Measurements from ENCODE around the gene BCL11B. TPM values are rescaled to one million over a fixed set of nuclear protein-coding genes. Genes with fewer than 3 reads are reported as not detected.

The BCL11B gene
- total and polyA plus RNA-seq, 2 donors (not counting 1 experiment from before 2014, with no cell fraction given) = 0.33 to 0.42 TPM

DNA sequence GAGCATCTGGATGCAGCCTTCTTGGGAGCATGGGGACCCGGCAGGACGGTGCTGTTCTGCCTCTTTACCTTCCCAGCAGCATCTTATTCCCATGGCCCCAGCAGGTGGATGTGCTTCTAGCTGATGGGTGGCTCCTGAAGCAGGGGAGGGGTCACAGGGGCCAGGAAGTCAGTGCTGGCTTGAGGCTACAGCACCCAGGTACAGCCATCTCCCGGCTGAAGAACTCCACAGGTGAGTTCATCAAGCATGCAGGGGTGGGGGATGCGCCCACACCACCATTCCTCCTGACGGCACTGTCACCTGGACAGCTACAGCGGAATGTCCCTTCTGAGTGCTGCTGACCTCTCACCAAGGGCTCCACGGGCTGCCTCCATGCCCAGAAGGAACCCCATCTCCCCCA, 57.3 kb downstream of the BCL11B start:
- Histone ChIP-seq H4K20me1 (ENCODE audit: control insufficient read depth, insufficient read depth, low read length, poor library complexity, severe bottlenecking) (no peaks in the 10 kb centered on the region), H2AFZ (ENCODE audit: insufficient read depth, low read depth, low read length, poor library complexity, severe bottlenecking) (no peak overlapping the region), H3K9me3 (ENCODE audit: control extremely low read depth in 1 of 3, control insufficient read depth in 2 of 3, insufficient read depth in 1 of 3, low read length in 2 of 3) (peaks cover 0 to 10% (median 0%) of the 10 kb centered on the region in 3 donors), H3K9ac (ENCODE audit: low read length) (no peak overlapping the region), H3K4me1 (ENCODE audit: control insufficient read depth in 2 of 2, insufficient read depth in 2 of 2, low read length in 2 of 2) (no peaks in the 10 kb centered on the region), H3K79me2 (ENCODE audit: control insufficient read depth, insufficient read depth, low read length) (no peaks in the 10 kb centered on the region), H3K4me3 (ENCODE audit: control extremely low read depth in 1 of 5, extremely low read depth in 1 of 5, insufficient read depth in 1 of 5, low read depth in 2 of 5, low read length in 4 of 5) (no peak overlapping the region), H3K4me2 (replicated peaks; ENCODE audit: low read depth, low read length, poor library complexity, severe bottlenecking) (no peak overlapping the region), H3K27me3 (replicated peaks in 1 of 4; ENCODE audit: control extremely low read depth in 1 of 4, control insufficient read depth in 3 of 4, insufficient read depth in 4 of 4, low read length in 3 of 4) (no peaks in the 10 kb centered on the region), H3K27ac (ENCODE audit: low read length in 2 of 2) (no peak overlapping the region), H3K36me3 (replicated peaks in 1 of 2; ENCODE audit: control extremely low read depth in 1 of 2, control insufficient read depth in 1 of 2, extremely low read depth in 1 of 2, insufficient read depth in 2 of 2, low read length in 1 of 2) (no peaks in the 10 kb centered on the region)
- Mint-ChIP-seq H3K4me1 (no peaks in the 10 kb centered on the region), H3K4me3 (no peak overlapping the region), H3K9me3 (ENCODE audit: insufficient read depth) (no peaks in the 10 kb centered on the region), H3K27ac (no peak overlapping the region), H3K27me3 (no peaks in the 10 kb centered on the region)
- ChIA-PET CTCF (no interaction called here), POLR2A (no interaction called here)
- ATAC-seq (ENCODE audit: low read depth) (no peak), DNase-seq (no peak)
- no peak for TF ChIP-seq EZH2 (IDR thresholded peaks at IDR 0.05; ENCODE audit: borderline replicate concordance, insufficient read depth, low read depth, low read length, poor library complexity, severe bottlenecking)
- no peak for TF ChIP-seq CTCF (IDR thresholded peaks at IDR 0.05)
- WGBS (ENCODE audit: insufficient coverage) = 76% methylated on average over 5 of the region's 7 CpGs
- intact Hi-C loops (cut with micrococcal nuclease) = no loop called here

GRCh38 chr14:99213527-99213971, 58.4 kb downstream of the BCL11B start:
- Mint-ChIP-seq H3K4me3 (no peak overlapping the region), H3K27ac (no peak overlapping the region), H3K4me1 (no peaks in the 10 kb centered on the region), H3K9me3 (ENCODE audit: insufficient read depth) (no peaks in the 10 kb centered on the region), H3K27me3 (no peaks in the 10 kb centered on the region)
- intact Hi-C loops (cut with micrococcal nuclease) = no loop called here
- no peak overlapping the region for H3K4me2 ChIP-seq (replicated peaks; ENCODE audit: low read depth, low read length, poor library complexity, severe bottlenecking)
- H3K4me3 ChIP-seq (ENCODE audit: control extremely low read depth in 1 of 5, extremely low read depth in 1 of 5, insufficient read depth in 1 of 5, low read depth in 2 of 5, low read length in 4 of 5) = no peak overlapping the region
- H3K27me3 ChIP-seq (replicated peaks in 1 of 4; ENCODE audit: control extremely low read depth in 1 of 4, control insufficient read depth in 3 of 4, insufficient read depth in 4 of 4, low read length in 3 of 4) = no peaks in the 10 kb centered on the region
- ATAC-seq (ENCODE audit: low read depth) (no peak), DNase-seq (no peak)
- 80% methylated on average over 12 of the region's 12 CpGs for WGBS (ENCODE audit: insufficient coverage)
- H3K79me2 ChIP-seq (ENCODE audit: control insufficient read depth, insufficient read depth, low read length) = no peaks in the 10 kb centered on the region
- no peak overlapping the region for H2AFZ ChIP-seq (ENCODE audit: insufficient read depth, low read depth, low read length, poor library complexity, severe bottlenecking)
- CTCF ChIA-PET = no interaction called here
- no peaks in the 10 kb centered on the region for H3K36me3 ChIP-seq (replicated peaks in 1 of 2; ENCODE audit: control extremely low read depth in 1 of 2, control insufficient read depth in 1 of 2, extremely low read depth in 1 of 2, insufficient read depth in 2 of 2, low read length in 1 of 2)
- H3K9ac ChIP-seq (ENCODE audit: low read length) = no peak overlapping the region
- no peaks in the 10 kb centered on the region for H4K20me1 ChIP-seq (ENCODE audit: control insufficient read depth, insufficient read depth, low read length, poor library complexity, severe bottlenecking)
- TF ChIP-seq EZH2 (IDR thresholded peaks at IDR 0.05; ENCODE audit: borderline replicate concordance, insufficient read depth, low read depth, low read length, poor library complexity, severe bottlenecking) = no peak
- TF ChIP-seq CTCF (IDR thresholded peaks at IDR 0.05) = no peak
- H3K4me1 ChIP-seq (ENCODE audit: control insufficient read depth in 2 of 2, insufficient read depth in 2 of 2, low read length in 2 of 2) = no peaks in the 10 kb centered on the region
- no peak overlapping the region for H3K27ac ChIP-seq (ENCODE audit: low read length in 2 of 2)
- peaks cover 0 to 11% (median 0%) of the 10 kb centered on the region in 3 donors for H3K9me3 ChIP-seq (ENCODE audit: control extremely low read depth in 1 of 3, control insufficient read depth in 2 of 3, insufficient read depth in 1 of 3, low read length in 2 of 3)
- POLR2A ChIA-PET = no interaction called here
